NK-92 treated with Interleukin-12 subunit alpha and Interleukin-12 subunit beta, amount 100 ng/mL, for 24 hours (cell line): ENCODE data around the gene RFWD3.
A peak's percentile ranks its signal among the peaks of the same experiment; 100 is the strongest.
"Not testable (repeated sequence)": the region's sequence is repeated elsewhere in the genome, so short reads cannot be mapped to it uniquely, and the experiment has no call there.

Experiments used
- DNase-seq: peaks from one replicate; lab custom pipeline; 2025; lab: John Stamatoyannopoulos, UW

RFWD3 gene, protein sequence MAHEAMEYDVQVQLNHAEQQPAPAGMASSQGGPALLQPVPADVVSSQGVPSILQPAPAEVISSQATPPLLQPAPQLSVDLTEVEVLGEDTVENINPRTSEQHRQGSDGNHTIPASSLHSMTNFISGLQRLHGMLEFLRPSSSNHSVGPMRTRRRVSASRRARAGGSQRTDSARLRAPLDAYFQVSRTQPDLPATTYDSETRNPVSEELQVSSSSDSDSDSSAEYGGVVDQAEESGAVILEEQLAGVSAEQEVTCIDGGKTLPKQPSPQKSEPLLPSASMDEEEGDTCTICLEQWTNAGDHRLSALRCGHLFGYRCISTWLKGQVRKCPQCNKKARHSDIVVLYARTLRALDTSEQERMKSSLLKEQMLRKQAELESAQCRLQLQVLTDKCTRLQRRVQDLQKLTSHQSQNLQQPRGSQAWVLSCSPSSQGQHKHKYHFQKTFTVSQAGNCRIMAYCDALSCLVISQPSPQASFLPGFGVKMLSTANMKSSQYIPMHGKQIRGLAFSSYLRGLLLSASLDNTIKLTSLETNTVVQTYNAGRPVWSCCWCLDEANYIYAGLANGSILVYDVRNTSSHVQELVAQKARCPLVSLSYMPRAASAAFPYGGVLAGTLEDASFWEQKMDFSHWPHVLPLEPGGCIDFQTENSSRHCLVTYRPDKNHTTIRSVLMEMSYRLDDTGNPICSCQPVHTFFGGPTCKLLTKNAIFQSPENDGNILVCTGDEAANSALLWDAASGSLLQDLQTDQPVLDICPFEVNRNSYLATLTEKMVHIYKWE

DNA sequence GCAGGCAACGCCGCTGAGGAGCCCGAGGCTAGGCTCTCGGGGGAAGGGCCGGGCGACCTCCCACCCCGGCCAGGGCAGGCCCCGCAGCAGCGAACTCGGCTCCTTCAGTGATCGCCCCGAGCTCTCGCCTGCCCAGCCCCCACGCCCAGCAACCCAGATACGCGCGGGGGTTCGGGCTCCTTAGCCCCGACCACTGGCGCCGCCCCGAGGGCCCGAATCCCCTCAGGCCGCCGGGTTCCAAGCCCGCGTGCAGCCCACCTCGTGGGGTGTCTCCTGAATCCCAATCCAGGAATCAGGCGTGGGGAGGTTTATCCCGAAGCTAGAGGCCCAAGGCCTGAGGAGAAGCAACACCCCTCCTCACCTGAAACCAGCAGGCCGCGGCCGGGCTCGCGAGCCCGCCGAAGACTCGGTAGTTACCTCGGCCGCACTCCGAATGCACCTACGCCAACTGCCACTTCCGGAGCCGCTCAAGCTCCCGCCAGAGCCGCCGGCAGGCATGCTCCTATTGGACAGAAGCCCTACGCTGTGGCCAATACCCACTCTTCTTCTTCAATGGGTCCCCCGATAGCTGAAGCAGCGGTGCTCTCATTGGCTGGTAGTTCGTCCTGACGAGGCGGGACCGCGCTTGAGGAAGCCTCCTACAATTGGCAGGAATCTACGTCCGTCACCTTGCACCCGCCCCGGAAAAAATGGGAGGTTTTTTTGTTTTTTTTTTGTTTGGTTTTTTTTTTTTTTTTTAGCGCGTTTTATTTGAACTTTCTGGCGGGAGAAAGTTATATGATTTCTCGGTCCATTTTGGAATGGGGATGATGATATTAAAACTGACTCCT is at the start of gene RFWD3:
Gene RFWD3 (minus strand): TSS at position 453 of the 830 bp plus-strand sequence. CDS start 5,428 bp downstream, outside the sequence.
- peak; percentile 95 for DNase-seq

DNA sequence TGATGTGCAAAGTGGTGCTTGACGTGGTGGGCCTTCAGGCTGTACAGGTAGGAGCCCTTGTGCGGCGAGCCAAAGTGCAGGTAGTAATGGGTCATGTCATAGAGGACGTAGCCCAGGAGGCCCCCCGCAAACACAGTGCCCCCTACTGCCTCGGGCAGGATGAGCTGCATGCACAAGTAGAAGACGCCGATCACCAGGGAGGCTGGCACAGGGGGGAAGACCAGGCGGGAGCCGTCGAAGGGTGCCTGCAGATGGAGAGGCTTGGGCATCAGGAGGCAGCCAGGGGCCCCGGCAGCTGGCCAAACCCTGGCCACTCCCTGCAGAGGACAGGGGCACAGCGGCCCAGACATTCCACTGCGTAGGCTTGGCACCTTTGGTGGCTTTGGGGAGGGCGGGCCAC is 49.7 kb upstream of the RFWD3 start:
- no peak for DNase-seq

- DNase-seq, result no peak
Measured at GRCh38 chr16:74713876-74714275, 47.2 kb upstream of the RFWD3 start.

GRCh38 chr16:74713325-74713724 is 46.6 kb upstream of the RFWD3 start:
- no peak for DNase-seq

DNA sequence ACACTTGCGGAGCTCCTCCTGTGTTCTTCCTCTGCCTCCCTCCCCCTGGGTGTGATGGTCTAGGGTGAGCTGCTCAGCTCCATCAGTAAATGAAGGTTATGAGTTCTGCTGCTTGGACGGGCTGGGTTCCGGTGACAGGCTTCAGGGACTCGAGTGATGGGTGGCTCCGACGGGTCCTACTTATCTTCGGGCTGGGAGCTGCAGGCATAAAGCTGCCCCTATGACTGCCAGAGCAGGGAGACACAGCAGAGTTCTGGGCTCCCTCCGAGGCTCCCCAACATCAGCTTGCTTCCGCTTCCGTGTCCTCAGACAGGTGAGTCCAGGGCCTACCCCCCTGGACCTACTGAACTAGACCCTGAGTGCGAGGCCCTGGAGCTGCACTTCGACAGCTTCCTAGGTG is 45.3 kb upstream of the RFWD3 start:
- DNase-seq, result no peak

DNA sequence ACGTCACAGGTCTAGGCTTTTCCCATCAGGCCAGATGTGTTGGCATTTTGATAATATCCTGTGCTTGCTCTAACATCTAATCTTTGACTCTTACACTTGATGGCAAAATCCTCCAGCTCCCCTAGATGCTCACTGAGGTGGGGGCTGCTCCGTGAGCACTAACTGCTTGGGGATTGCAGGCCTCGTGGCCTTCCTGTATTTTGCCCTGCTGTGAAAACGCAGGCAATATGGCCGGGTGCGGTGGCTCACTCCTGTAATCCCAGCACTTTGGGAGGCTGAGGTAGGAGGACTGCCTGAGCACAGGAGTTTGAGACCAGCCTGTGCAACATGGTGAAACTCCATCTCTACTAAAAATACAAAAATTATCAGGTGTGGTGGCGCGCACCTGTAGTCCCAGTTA is 43.7 kb upstream of the RFWD3 start:
- DNase-seq, result no peak

- DNase-seq, result peak; percentile 33
Measured at GRCh38 chr16:74709441-74709877, 42.8 kb upstream of the RFWD3 start.

DNA sequence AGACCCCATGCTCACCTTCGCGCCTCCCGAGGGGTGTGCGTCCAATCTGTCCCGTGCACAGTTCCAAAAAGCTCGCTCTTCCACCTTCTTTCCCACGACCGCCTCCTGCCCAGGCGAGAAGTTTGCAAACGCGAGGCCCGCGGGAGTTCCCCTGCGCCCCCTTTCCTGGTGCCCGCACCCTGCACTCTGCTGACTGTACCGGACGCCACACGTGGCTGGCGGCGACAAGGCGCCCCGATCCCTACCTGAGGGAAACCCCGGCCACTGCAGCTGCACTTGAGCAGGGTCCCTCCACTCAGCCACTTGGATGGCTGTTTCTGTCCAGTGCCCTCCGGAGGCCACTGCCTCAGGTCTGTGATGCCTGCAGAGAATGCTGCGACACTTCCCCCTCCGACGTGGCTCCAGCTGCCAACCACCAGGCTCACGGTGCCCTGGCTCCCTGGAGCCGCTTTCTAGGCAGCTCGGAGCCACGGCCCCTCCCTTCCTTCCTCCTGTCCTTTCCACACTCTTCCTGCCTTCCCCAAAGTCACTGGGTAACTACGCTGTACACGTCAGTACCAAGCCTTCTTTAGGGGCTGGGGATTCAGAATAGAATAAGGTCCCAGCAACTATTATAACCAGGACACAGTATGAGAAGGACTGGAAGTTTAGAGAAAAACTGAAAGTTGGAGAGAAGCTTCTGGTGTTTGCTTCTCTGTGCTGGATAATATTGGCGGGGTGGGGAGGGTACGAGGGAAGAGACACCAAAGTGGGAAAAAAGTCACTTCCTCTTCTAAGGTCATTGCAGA is 34.0 kb upstream of the RFWD3 start, which contains the start of gene MLKL:
Gene MLKL (minus strand): TSS at position 425 of the 788 bp plus-strand sequence. CDS start 5,105 bp downstream, outside the sequence.
- DNase-seq, result peak; percentile 70

- peak; percentile 39 for DNase-seq
Measured at GRCh38 chr16:74700116-74700437, 33.4 kb upstream of the RFWD3 start.

DNA sequence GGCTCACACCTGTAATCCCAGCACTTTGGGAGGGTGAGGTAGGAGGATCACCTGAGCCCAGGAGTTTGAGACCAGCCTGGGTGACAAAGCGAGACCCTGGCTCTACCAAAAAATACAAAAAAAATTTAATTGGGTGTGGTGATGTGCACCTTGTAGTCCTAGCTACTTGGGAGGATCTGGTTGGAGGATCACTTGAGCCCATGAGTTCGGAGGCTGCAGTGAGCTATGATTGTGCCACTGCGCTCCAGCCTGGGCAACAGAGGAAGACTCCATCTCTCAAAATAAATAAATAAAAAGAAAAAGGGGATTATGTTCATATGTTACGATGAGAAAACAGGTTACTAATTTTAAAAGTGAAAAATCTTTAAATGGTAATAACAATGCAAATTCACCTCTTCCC is 33.0 kb upstream of the RFWD3 start:
- DNase-seq, result no peak

DNA sequence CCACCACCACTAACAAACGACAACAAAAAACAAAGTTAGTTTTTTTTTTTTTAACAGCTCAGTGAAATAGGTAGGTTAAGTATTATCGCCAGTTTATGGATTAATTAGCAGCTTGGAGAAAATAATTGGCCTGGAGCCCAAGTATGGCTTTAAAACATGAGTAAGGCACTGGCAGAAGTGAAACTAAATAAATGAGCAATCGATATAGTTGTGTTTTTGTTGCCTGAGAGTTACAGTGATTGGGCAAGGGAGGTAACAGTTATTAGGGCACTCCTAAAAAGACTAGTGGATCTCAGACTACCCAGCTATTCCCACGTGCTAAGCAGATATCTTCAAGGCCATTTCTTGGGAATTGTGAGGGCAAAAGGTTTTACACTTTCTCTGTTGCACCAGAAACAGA is 31.5 kb upstream of the RFWD3 start:
- DNase-seq, result no peak

- peak; percentile 40 for DNase-seq
Measured at GRCh38 chr16:74695450-74696422, 29.1 kb upstream of the RFWD3 start.

DNA sequence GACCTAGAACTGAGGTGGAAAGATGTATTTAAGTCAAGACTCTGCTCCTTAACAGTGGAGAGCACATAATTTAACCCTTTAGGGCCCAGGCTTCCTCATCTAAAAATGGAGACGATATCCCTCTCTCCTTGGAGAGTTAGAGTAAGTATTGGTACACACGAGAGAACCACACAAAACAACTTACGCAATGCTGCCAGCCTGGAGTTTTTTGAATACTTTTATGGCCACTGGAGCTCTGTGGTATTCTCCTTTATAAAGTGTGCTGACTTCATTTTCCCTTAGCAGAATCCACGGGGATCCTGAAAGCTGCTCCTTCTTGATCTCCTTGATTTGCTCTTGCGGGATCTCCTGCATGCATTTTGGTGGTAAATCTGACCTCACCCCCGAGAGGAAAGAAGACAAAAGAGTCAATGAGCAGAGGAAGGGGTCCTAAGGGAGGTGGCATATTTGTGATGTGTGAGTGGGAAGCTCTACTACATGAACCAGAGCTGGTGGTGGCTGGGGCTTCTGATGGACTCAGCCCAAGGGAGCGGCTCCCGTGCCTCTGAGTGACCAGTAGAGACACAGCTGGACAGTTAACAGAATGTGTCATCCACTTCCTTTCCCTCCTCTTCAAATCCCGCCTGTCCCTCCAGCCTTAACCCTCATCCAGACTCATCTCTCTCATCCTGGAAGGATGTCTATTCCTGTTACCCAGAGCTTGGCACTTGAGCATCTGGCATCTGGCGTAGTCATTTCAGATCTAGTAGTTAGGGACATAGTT is 24.6 kb upstream of the RFWD3 start:
- DNase-seq, result no peak

DNA sequence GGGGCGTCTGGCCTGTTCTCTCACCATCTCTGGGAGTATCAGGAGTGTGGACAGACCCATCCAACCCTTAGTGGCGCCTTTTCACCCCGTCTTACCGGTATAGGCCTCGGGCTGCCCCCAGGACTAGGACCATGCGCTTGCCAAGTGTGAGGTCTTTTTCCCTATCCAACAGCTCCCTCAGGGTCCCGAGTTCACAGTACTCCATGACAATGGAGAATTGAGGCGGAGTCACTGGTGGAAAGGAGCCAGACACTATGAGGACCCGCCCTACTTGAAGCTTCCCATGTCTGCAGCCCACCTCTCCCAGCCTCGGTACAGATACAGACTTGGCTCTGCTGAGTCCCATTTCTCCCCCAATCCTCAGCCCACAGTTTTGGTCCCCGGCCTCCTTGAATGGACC is 15.9 kb upstream of the RFWD3 start:
- DNase-seq, result no peak

- DNase-seq, result no peak
Measured at GRCh38 chr16:74680681-74681080, 14.0 kb upstream of the RFWD3 start.

- DNase-seq, result no peak
Measured at GRCh38 chr16:74679983-74680382, 13.3 kb upstream of the RFWD3 start.

GRCh38 chr16:74677868-74678267 is 11.2 kb upstream of the RFWD3 start:
- no peak for DNase-seq

DNA sequence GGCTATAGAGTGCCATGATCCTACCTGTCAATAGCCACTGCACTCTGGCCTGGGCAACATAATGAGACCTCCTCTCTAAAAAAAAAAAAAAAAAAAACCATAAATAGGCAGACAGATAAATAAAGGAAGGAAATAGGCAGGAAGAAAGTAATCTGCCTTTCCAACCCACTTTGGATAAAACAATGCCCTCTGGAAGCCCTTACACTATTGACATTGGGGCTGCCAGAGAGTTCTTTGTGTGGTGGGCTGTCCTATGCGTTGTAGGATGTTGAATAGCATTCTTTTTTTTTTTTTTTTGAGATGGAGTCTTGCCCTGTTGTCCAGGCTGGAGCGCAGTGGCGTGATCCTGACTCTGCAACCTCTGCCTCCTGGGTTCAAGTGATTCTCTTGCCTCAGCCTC is 7.2 kb upstream of the RFWD3 start:
- DNase-seq, result no peak

DNA sequence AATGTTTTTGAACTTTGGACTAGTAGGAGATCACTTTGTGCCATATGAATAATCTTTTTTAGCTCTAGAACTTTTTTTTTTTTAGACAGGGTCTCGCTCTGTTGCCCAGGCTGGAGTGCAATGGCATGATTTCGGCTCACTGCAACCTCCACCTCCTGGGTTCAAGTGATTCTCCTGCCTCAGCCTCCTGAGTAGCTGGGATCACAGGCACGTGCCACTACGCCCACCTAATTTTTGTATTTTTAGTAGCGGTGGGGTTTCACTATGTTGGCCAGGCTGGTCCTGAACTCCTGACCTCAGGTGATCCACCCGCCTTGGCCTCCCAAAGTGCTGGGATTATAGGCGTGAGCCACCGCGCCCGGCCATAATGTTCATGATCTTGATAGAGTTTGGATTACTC is 2.2 kb upstream of the RFWD3 start:
- DNase-seq, result not testable (repeated sequence)
